H9 (cell line): ENCODE measurements around the gene ADH5. TPM values are rescaled to one million over a fixed set of nuclear protein-coding genes. Genes with fewer than 3 reads are reported as not detected.

Experiments used
- DNase-seq: peaks from one replicate; pipeline ENCODE4 v3.0.0-alpha.2; 2017
- H2AFZ ChIP-seq: one replicate; pipeline ENCODE4 v1.6.1; 2013; ENCODE audit warnings: mild to moderate bottlenecking, low read length, control low read depth, moderate library complexity
- H2AK5ac ChIP-seq: 2 replicates; pipeline ENCODE4 v1.6.1; 2013; ENCODE audit warnings: low read length, control low read depth, mixed read lengths; ENCODE audit not compliant: insufficient read length
- H2BK120ac ChIP-seq: one replicate; pipeline ENCODE4 v1.6.1; 2013; ENCODE audit warnings: low read depth, mild to moderate bottlenecking, low read length, control low read depth, inconsistent platforms; ENCODE audit not compliant: poor library complexity, severe bottlenecking
- H2BK12ac ChIP-seq: 2 replicates; pipeline ENCODE4 v1.6.1; 2013; ENCODE audit warnings: low read length, control low read depth, mixed read lengths, low read depth; ENCODE audit not compliant: insufficient read length
- H2BK15ac ChIP-seq: 2 replicates; pipeline ENCODE4 v1.6.1; 2013; ENCODE audit warnings: low read depth, low read length, control low read depth
- H2BK20ac ChIP-seq: one replicate; pipeline ENCODE4 v1.6.1; 2013; ENCODE audit warnings: low read depth, mild to moderate bottlenecking, low read length, control low read depth, inconsistent platforms; ENCODE audit not compliant: poor library complexity, severe bottlenecking
- H2BK5ac ChIP-seq: 2 replicates; pipeline ENCODE4 v1.6.1; 2013; ENCODE audit warnings: low read length, control low read depth, mixed read lengths; ENCODE audit not compliant: insufficient read length
- H3K14ac ChIP-seq: 2 replicates; pipeline ENCODE4 v1.6.1; 2013; ENCODE audit warnings: low read length, control low read depth; ENCODE audit not compliant: insufficient read depth
- H3K18ac ChIP-seq: 2 replicates; pipeline ENCODE4 v1.6.1; 2013; ENCODE audit warnings: low read depth, mild to moderate bottlenecking, mixed read lengths, low read length, control low read depth; ENCODE audit not compliant: insufficient read length
- H3K23ac ChIP-seq: 2 replicates; pipeline ENCODE4 v1.6.1; 2013; ENCODE audit warnings: low read length, control low read depth, mixed read lengths, low read depth; ENCODE audit not compliant: insufficient read length
- H3K23me2 ChIP-seq: 2 replicates; pipeline ENCODE4 v1.6.1; 2013; ENCODE audit warnings: low read depth, mild to moderate bottlenecking, mixed read lengths, low read length, control low read depth; ENCODE audit not compliant: insufficient read length, poor library complexity, severe bottlenecking
- H3K27ac ChIP-seq: 2 replicates; pipeline ENCODE4 v1.5.1; 2013; ENCODE audit warnings: low read length, control low read depth, mixed read lengths, low read depth; ENCODE audit not compliant: insufficient read length
- H3K27me3 ChIP-seq: 2 replicates; pipeline ENCODE4 v1.6.1; 2013; ENCODE audit warnings: low read length, control low read depth, inconsistent platforms; ENCODE audit not compliant: insufficient read depth
- H3K4ac ChIP-seq: 2 replicates; pipeline ENCODE4 v1.6.1; 2013; ENCODE audit warnings: low read depth, mild to moderate bottlenecking, control low read depth, inconsistent platforms, low read length, moderate library complexity
- H3K4me1 ChIP-seq: 2 replicates; pipeline ENCODE4 v1.6.1; 2013; ENCODE audit warnings: low read length, control low read depth, inconsistent platforms; ENCODE audit not compliant: insufficient read depth
- H3K4me2 ChIP-seq: 2 replicates; pipeline ENCODE4 v1.6.1; 2013; ENCODE audit warnings: low read length, control low read depth, mixed read lengths; ENCODE audit not compliant: insufficient read length, insufficient read depth
- H3K56ac ChIP-seq: 2 replicates; pipeline ENCODE4 v1.6.1; 2013; ENCODE audit warnings: low read depth, mild to moderate bottlenecking, mixed read lengths, low read length, control low read depth; ENCODE audit not compliant: insufficient read length
- H3K79me1 ChIP-seq: 2 replicates; pipeline ENCODE4 v1.6.1; 2013; ENCODE audit warnings: low read depth, mild to moderate bottlenecking, moderate library complexity, low read length, control low read depth, inconsistent platforms; ENCODE audit not compliant: insufficient read depth, poor library complexity, severe bottlenecking
- H3K79me2 ChIP-seq: 2 replicates; pipeline ENCODE4 v1.6.1; 2013; ENCODE audit warnings: low read length, control low read depth, inconsistent platforms; ENCODE audit not compliant: insufficient read depth
- H3K9ac ChIP-seq: 2 replicates; pipeline ENCODE4 v1.6.1; 2013; ENCODE audit warnings: low read length, control low read depth, mixed read lengths; ENCODE audit not compliant: insufficient read length; ENCODE audit errors: extremely low read depth
- H3K9me3 ChIP-seq: one replicate; pipeline ENCODE4 v1.6.1; 2013; ENCODE audit warnings: low read depth, low read length, inconsistent platforms; ENCODE audit not compliant: control insufficient read depth
- H3T11ph ChIP-seq: one replicate; pipeline ENCODE4 v1.6.1; 2013; ENCODE audit warnings: mild to moderate bottlenecking, low read length, control low read depth, inconsistent platforms
- H4K20me1 ChIP-seq: one replicate; pipeline ENCODE4 v1.6.1; 2013; ENCODE audit not compliant: control insufficient read depth, insufficient read length, insufficient read depth
- H4K5ac ChIP-seq: 2 replicates; pipeline ENCODE4 v1.6.1; 2013; ENCODE audit warnings: low read depth, mild to moderate bottlenecking, mixed read lengths, low read length, control low read depth; ENCODE audit not compliant: insufficient read length
- H4K8ac ChIP-seq: replicated peaks from 2 replicates; pipeline ENCODE4 v1.6.1; 2013; ENCODE audit warnings: low read length, control low read depth, mixed read lengths, low read depth; ENCODE audit not compliant: insufficient read length
- H4K91ac ChIP-seq: 2 replicates; pipeline ENCODE4 v1.6.1; 2013; ENCODE audit warnings: low read depth, mild to moderate bottlenecking, moderate library complexity, mixed read lengths, low read length, control low read depth; ENCODE audit not compliant: insufficient read length
- H3K27ac Mint-ChIP-seq, 3 experiments: 2 replicates in 2 of 3; 3 replicates in 1 of 3; pipeline ENCODE4 v1.8.0; 2020 to 2021; ENCODE audit warnings: mixed read lengths in 3 of 3, mild to moderate bottlenecking in 1 of 3, moderate library complexity in 1 of 3
- H3K27me3 Mint-ChIP-seq: 2 replicates; pipeline ENCODE4 v1.8.0; 2021; ENCODE audit warnings: low read depth, mild to moderate bottlenecking, moderate library complexity, mixed read lengths
- H3K36me3 Mint-ChIP-seq, 3 experiments: 2 replicates in 2 of 3; 3 replicates in 1 of 3; pipeline ENCODE4 v1.8.0; 2020 to 2021; ENCODE audit warnings: low read depth in 3 of 3, mixed read lengths in 3 of 3; ENCODE audit not compliant: insufficient read depth in 1 of 3
- H3K4me1 Mint-ChIP-seq, 2 experiments: 2 replicates each; pipeline ENCODE4 v1.8.0; 2020; ENCODE audit warnings: mixed read lengths in 2 of 2
- H3K4me3 Mint-ChIP-seq, 2 experiments: 2 replicates in 1 of 2; 3 replicates in 1 of 2; pipeline ENCODE4 v1.8.0; 2020 to 2021; ENCODE audit warnings: mild to moderate bottlenecking in 2 of 2, mixed read lengths in 2 of 2, moderate library complexity in 1 of 2
- H3K9me3 Mint-ChIP-seq, 2 experiments: 2 replicates in 1 of 2; 3 replicates in 1 of 2; pipeline ENCODE4 v1.8.0; 2020; ENCODE audit warnings: mild to moderate bottlenecking in 2 of 2, mixed read lengths in 2 of 2, moderate library complexity in 1 of 2
- whole genome bisulfite sequencing: extraction: QIAGEN DNeasy Blood & Tissue Kit; methylation state at CpG from one replicate; pipeline ENCODE4 v1.1.7; 2013; ENCODE audit warnings: missing lambda C conversion rate, low lambda C conversion rate, mixed read lengths; ENCODE audit not compliant: insufficient read length; ENCODE audit errors: extremely low coverage; 5-methylcytosine and 5-hydroxymethylcytosine counted together
- total RNA-seq: library from RNA; stranded (reverse); gene quantifications from 2 replicates; pipeline ENCODE4 v1.2.1, GENCODE V29; 2021
- TF ChIP-seq, protein P1 (sequence below): fragments of 200-600 bp; sonication (generic); conservative IDR thresholded peaks from 3 replicates; pipeline ENCODE4 v1.8.0; 2021; ENCODE audit warnings: antibody characterized with exemption, mild to moderate bottlenecking

Gene ADH5
- total RNA-seq, 1 experiment from 2014 or later, result 284 TPM

DNA sequence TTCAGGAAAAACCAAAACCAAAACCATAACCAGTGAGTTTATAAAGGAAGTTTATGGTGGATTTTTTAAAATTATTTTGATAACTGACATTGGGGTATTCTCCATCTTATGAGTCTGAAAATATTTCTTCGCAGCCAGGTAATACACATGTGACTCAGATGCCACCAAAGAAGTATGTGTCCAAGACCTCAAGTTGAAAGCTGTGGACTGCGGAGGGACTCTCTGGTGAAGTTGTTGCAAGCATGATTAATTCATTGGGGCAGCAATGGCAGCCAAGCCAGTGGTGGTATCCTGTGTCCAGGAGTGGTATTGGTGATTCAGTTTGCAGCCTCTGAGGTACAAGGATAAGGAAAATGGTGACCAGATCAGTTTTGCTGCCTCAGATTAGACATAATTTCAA, 14.0 kb upstream of the ADH5 start:
- Mint-ChIP-seq H3K27ac (no peak overlapping the region; a peak in 1 of 7 replicates), H3K4me3 (no peak overlapping the region), H3K4me1 (peaks cover 3% of the 10 kb centered on the region in 2 experiments; a peak in 3 of 4 replicates), H3K9me3 (peaks cover 8 to 17% of the 10 kb centered on the region in 2 experiments), H3K27me3 (no peaks in the 10 kb centered on the region), H3K36me3 (peaks cover 9 to 28% (median 15%) of the 10 kb centered on the region in 3 experiments)
- H3K4me1 ChIP-seq, result no peaks in the 10 kb centered on the region
- H3T11ph ChIP-seq, result no peak overlapping the region
- no peak overlapping the region for H3K4ac ChIP-seq
- H3K23ac ChIP-seq, result no peak overlapping the region
- H3K18ac ChIP-seq, result no peak overlapping the region
- H3K79me2 ChIP-seq, result no peaks in the 10 kb centered on the region
- no peak overlapping the region for H3K14ac ChIP-seq
- peaks cover 2% of the 10 kb centered on the region for H3K79me1 ChIP-seq
- no peak overlapping the region for H3K27ac ChIP-seq
- no peak overlapping the region for H3K56ac ChIP-seq
- WGBS, result no CpG with 5 or more reads among the region's 2 CpGs
- H3K9me3 ChIP-seq, result no peaks in the 10 kb centered on the region
- H2BK15ac ChIP-seq, result no peak overlapping the region
- H4K20me1 ChIP-seq, result no peaks in the 10 kb centered on the region
- H2BK20ac ChIP-seq, result no peak overlapping the region
- H2BK12ac ChIP-seq, result no peak overlapping the region
- H4K5ac ChIP-seq, result no peak overlapping the region
- no peaks in the 10 kb centered on the region for H3K23me2 ChIP-seq
- H2AFZ ChIP-seq, result no peak overlapping the region
- H3K4me2 ChIP-seq, result no peak overlapping the region
- TF ChIP-seq, protein P1, sequence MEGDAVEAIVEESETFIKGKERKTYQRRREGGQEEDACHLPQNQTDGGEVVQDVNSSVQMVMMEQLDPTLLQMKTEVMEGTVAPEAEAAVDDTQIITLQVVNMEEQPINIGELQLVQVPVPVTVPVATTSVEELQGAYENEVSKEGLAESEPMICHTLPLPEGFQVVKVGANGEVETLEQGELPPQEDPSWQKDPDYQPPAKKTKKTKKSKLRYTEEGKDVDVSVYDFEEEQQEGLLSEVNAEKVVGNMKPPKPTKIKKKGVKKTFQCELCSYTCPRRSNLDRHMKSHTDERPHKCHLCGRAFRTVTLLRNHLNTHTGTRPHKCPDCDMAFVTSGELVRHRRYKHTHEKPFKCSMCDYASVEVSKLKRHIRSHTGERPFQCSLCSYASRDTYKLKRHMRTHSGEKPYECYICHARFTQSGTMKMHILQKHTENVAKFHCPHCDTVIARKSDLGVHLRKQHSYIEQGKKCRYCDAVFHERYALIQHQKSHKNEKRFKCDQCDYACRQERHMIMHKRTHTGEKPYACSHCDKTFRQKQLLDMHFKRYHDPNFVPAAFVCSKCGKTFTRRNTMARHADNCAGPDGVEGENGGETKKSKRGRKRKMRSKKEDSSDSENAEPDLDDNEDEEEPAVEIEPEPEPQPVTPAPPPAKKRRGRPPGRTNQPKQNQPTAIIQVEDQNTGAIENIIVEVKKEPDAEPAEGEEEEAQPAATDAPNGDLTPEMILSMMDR, result no peak
- H3K9ac ChIP-seq, result no peak overlapping the region
- no peak overlapping the region for H2BK120ac ChIP-seq
- no peak overlapping the region for H4K8ac ChIP-seq
- DNase-seq, result no peak
- no peak overlapping the region for H4K91ac ChIP-seq
- H2BK5ac ChIP-seq, result no peak overlapping the region
- H3K27me3 ChIP-seq, result no peaks in the 10 kb centered on the region
- no peak overlapping the region for H2AK5ac ChIP-seq
